NCI-H510A treated with DMSO at 0.1 percent for 48 hours (cell line): Measurements from ENCODE around the gene DPM3.
A peak's percentile ranks its signal among the peaks of the same experiment; 100 is the strongest.
"Not testable (repeated sequence)": the region's sequence is repeated elsewhere in the genome, so short reads cannot be mapped to it uniquely, and the experiment has no call there.

ENCODE experiments used
- DNase-seq: peaks from one replicate; lab custom pipeline; 2025; lab: John Stamatoyannopoulos, UW

DPM3 gene

DNA sequence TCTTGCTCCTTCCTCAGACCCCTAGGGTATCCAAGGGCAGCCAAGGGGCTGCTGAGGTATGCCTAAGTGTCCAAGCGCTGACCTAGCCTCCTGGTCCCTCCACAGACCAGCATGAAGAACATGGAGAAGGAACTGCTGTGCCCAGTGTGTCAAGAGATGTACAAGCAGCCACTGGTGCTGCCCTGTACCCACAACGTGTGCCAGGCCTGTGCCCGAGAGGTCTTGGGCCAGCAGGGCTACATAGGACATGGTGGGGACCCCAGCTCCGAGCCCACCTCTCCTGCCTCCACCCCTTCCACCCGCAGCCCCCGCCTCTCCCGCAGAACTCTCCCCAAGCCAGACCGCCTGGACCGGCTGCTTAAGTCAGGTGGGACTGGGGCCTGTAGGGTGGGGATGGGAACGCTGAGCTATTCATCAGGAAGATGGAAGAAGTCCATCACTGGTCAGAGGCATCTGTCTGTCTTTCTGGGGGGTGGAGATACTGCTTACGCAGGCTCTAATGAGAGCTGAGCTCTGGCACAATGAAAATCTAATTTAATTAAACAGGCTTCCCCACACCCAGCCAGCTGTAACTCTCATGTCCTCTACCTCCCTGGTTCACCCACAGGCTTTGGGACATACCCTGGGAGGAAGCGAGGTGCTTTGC lies 35.1 kb upstream of the DPM3 start:
- DNase-seq = no peak

GRCh38 chr1:155174324-155175280 lies 34.3 kb upstream of the DPM3 start:
- no peak for DNase-seq

- DNase-seq = peak; percentile 84
Measured at GRCh38 chr1:155173478-155174323, 33.4 kb upstream of the DPM3 start, which contains the start of gene TRIM46. Gene TRIM46, plus strand, starts transcription at chr1:155173849. Its CDS starts 118 bp downstream, at chr1:155173967.

GRCh38 chr1:155172732-155173477 lies 32.6 kb upstream of the DPM3 start, which contains the start of gene KRTCAP2:
Gene KRTCAP2, minus strand, starts transcription at chr1:155173304. Its CDS starts 80 bp downstream, at chr1:155173224.
- peak; percentile 98 for DNase-seq

GRCh38 chr1:155171836-155172731 lies 31.8 kb upstream of the DPM3 start:
- DNase-seq = no peak

GRCh38 chr1:155170806-155171205 lies 30.5 kb upstream of the DPM3 start:
- no peak for DNase-seq

DNA sequence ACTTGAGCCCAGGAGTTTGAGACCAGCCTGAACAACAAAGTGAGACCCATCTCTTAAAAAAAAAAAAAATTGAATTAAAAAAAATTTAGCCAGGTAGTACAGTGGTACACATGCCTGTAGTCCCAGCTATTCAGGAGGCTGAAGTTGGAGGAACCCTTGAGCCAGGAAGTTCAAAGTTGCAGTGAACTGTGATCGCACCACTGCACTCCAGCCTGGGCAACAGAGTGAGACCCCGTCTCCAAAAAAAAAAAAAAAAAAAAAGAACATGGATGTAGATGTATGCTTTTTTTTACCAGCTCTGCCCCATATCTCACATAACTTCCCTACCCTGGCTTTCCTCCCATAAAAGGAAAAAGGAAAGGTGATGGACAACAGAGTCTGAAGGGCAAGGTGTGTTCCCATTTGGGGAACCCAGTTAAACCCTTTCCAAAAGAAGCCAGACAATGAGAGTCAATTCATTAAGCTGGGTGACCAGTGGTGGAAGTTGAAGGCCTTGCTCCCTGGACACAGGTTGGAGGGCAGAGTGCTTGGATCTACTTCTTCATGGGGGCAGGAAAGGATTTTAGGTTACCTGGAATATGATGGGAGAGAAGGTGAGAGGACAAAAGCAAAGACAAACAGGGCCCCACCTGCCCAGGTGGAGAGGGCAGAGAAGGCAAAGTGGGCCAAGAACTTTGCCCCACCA lies 29.9 kb upstream of the DPM3 start:
- DNase-seq = no peak

DNA sequence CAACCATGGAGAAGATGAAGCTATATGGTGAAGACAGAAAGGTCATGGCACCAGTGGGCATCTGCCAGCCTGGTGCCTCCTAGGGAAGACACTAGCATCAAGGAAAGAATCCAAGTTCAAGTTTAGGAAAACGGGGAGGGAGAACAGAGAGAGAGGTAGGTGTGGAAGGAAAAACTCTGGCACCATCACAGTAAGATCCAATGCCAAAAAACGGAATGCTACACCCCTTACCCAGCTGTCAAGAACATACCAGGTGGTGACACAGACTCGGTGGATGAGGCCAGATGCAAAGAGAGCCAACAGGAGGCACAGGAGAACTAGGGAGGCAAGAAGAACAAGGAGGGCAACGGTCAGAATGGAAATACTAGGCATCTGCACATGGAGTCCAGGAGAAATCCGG lies 29.2 kb upstream of the DPM3 start:
- DNase-seq = no peak

GRCh38 chr1:155168456-155169210 lies 28.3 kb upstream of the DPM3 start:
- no peak for DNase-seq

GRCh38 chr1:155168105-155168445 lies 27.7 kb upstream of the DPM3 start:
- DNase-seq = not testable (repeated sequence)

GRCh38 chr1:155167166-155168104 lies 27.1 kb upstream of the DPM3 start:
- DNase-seq = peak; percentile 92

GRCh38 chr1:155166471-155167165 lies 26.3 kb upstream of the DPM3 start:
- DNase-seq = no peak

DNA sequence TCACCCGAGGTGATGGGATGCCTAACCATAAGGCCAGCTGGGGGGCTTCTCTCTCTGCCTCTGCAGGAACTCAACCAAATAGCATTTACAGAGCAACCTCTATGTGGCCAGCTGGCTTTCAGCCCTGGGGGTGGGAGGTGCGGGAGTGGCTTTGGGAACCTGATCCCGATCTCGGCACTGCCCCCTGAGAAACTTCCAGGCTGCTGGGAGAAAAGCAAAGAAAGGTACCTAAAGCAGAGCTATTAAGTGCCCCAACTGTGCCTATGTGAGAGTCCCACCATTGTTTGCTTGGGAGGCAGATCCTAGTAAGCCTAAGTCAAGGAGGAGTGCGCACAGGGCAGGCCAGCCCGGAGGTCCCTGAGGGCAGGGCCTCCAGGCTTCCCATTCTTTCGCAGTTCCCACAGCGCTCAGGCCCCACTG lies 25.7 kb upstream of the DPM3 start:
- no peak for DNase-seq

DNA sequence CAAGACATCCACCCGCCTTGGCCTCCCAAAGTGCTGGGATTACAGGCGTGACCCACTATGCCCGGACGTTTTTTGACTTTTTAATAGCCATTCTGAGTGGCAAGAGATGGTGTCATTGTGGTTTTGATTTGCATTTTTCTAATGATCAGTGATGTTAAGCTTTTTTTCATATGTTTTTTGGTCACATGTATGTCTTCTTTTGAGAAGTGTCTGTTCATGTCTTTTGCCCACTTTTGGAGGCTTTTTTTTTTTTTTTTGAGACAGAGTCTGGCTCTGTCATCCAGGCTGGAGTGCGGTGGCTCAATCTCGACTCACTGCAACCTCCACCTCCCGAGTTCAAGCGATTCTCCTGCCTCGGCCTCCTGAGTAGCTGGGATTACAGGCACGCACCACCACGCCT lies 24.3 kb upstream of the DPM3 start:
- DNase-seq = not testable (repeated sequence)

DNA sequence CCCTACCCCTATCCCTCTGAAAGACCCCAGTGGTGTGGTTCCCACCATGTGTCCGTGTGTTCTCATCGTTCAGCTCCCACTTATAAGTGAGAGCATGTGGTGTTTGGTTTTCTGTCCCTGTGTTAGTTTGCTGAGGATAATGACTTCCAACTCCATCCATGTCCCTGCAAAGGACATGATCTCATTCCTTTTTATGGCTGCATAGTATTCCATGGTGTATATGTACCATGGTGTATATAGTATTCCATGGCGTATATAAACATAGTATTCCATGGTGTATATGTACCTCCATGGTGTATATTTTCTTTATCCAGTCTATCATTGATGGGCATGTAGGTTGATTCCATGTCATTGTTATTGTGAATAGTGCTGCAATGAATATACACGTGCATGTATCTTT lies 23.5 kb upstream of the DPM3 start:
- not testable (repeated sequence) for DNase-seq

DNA sequence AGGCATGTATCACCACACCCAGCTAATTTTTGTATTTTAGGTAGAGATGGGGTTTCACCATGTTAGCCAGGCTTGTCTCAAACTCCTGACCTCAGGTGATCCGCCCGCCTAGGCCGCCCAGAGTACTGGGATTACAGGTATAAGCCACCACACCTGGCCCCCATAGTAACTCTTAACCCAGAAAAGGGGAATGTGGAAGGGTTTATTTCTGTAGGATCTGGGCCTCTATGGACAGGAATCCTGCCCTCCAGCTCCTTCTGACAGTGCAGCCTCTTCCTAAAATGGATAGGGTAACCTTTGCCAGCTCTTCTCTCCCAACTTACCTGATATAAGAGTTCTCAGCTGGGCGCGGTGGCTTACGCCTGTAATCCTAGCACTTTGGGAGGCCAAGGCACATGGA lies 22.3 kb upstream of the DPM3 start:
- DNase-seq = not testable (repeated sequence)

DNA sequence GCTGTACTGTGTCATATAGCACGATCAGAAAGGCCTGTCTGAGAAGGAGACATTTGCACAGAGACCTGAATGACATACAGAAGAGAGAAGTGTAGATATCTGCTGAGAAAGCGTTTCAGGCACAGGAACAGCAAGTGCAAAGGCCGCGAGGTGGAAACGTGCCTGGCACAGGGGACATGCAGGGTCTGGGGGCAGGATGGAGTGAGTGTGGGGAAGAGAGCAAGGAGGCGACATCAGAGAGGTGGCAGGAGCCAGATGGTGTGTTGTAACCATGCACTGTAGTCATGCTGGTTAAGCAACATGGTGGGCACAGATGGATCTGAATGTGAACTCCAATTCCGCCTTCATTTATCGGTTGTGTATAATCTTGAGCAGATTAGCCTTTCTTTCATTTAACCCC lies 19.8 kb upstream of the DPM3 start:
- DNase-seq = no peak
